Panc1 (cell line): Measurements from ENCODE around the gene TIPRL. TPM values are rescaled to one million over a fixed set of nuclear protein-coding genes. Genes with fewer than 3 reads are reported as not detected.

Experiments
- ATAC-seq: fragments of 200-7000 bp; cut with Tn5 transposase; 2 replicates; pipeline ENCODE4 v1.9.1; 2020; ENCODE audit warnings: mild to moderate bottlenecking, moderate library complexity
- BruUV-seq: library from RNA; stranded (reverse); fragments of 400-500 nt; replicated peaks from 2 replicates; lab custom pipeline; 2021; lab: Mats Ljungman, UMichigan
- CTCF ChIA-PET: fragments of 300-600 bp; sonication (Branson Sonifier 250); formaldehyde crosslinking; loops from one replicate; lab custom pipeline; 2022; ENCODE audit warnings: antibody characterized with exemption; lab: Charles Lee
- POLR2A ChIA-PET: fragments of 300-600 bp; sonication (Branson Sonifier 250); formaldehyde crosslinking; loops from one replicate; lab custom pipeline; 2022; ENCODE audit warnings: antibody characterized with exemption; lab: Charles Lee
- DNase-seq: peaks from one replicate; pipeline ENCODE4 v3.0.0-alpha.2; 2010; ENCODE audit warnings: low read depth, low spot score
- H3K27ac ChIP-seq: 2 replicates; pipeline ENCODE4 v1.5.1; 2011; ENCODE audit warnings: mild to moderate bottlenecking, low read length, inconsistent platforms
- H3K27me3 ChIP-seq: fragments of 200-500 bp; sonication (Bioruptor generic); 2 replicates; pipeline ENCODE4 v1.6.0; 2014; ENCODE audit warnings: low read length, inconsistent platforms; ENCODE audit not compliant: control insufficient read depth, insufficient read depth
- H3K36me3 ChIP-seq: fragments of 200-500 bp; sonication (Bioruptor generic); 2 replicates; pipeline ENCODE4 v1.5.1; 2014; ENCODE audit warnings: inconsistent platforms, mild to moderate bottlenecking, low read length, moderate library complexity; ENCODE audit not compliant: control insufficient read depth, insufficient read depth
- H3K4me1 ChIP-seq: 2 replicates; pipeline ENCODE4 v1.5.1; 2011; ENCODE audit warnings: inconsistent platforms, mild to moderate bottlenecking, low read length, moderate library complexity; ENCODE audit not compliant: control insufficient read depth, insufficient read depth
- H3K4me3 ChIP-seq, 2 experiments: 2 replicates each; pipeline ENCODE4 v1.5.1; 2011 to 2012; ENCODE audit warnings: low read depth in 2 of 2, low read length in 2 of 2, mild to moderate bottlenecking in 2 of 2, inconsistent platforms in 1 of 2, moderate library complexity in 1 of 2
- H3K9me3 ChIP-seq: fragments of 200-500 bp; sonication (Bioruptor generic); 2 replicates; pipeline ENCODE4 v1.5.1; 2014; ENCODE audit warnings: low read depth, mild to moderate bottlenecking, inconsistent platforms, low read length, moderate library complexity; ENCODE audit not compliant: control insufficient read depth, insufficient read depth
- POLR2AphosphoS5 ChIP-seq: IDR thresholded peaks from 2 replicates; pipeline ENCODE4 v1.6.1; 2012; ENCODE audit warnings: mild to moderate bottlenecking, low read depth, low read length, moderate library complexity
- SIN3A ChIP-seq: IDR thresholded peaks from 2 replicates; pipeline ENCODE4 v1.6.1; 2012; ENCODE audit warnings: low read depth, mild to moderate bottlenecking, low read length, moderate library complexity, borderline replicate concordance; ENCODE audit not compliant: insufficient read depth
- TCF7L2 ChIP-seq: IDR thresholded peaks from 2 replicates; pipeline ENCODE4 v1.6.1; 2011; ENCODE audit warnings: mild to moderate bottlenecking, low read depth, low read length, inconsistent platforms
- in situ Hi-C: cut with HindIII; loops from 2 replicates; pipeline ENCODE4 v1.10.0; 2016; ENCODE audit warnings: low sequenced_read_pairs, low pct_unique_long_range_greater_than_20kb
- intact Hi-C: fragments of 100-400 bp; cut with micrococcal nuclease; formaldehyde crosslinking; loops from one replicate; pipeline ENCODE4 v1.10.0; 2022; ENCODE audit not compliant: unreplicated experiment
- total RNA-seq: library from RNA; stranded (reverse); gene quantifications from one replicate; pipeline ENCODE4 v1.2.1, GENCODE V29; 2021; ENCODE audit not compliant: unreplicated experiment
- TF ChIP-seq, protein P1 (sequence below): fragments of 450-650 bp; IDR thresholded peaks from 2 replicates; pipeline ENCODE4 v1.5.1; 2017; ENCODE audit warnings: mild to moderate bottlenecking
- TF ChIP-seq, protein P2 (sequence below), 2 experiments: IDR thresholded peaks; 2 replicates each; pipeline ENCODE4 v1.6.1; 2011 to 2012; ENCODE audit warnings: low read depth in 2 of 2, control low read depth in 1 of 2, low read length in 1 of 2, mild to moderate bottlenecking in 1 of 2, moderate library complexity in 1 of 2; ENCODE audit not compliant: insufficient read depth in 1 of 2

The TIPRL gene
- total RNA-seq, 1 experiment from 2014 or later, result 48.5 TPM

DNA sequence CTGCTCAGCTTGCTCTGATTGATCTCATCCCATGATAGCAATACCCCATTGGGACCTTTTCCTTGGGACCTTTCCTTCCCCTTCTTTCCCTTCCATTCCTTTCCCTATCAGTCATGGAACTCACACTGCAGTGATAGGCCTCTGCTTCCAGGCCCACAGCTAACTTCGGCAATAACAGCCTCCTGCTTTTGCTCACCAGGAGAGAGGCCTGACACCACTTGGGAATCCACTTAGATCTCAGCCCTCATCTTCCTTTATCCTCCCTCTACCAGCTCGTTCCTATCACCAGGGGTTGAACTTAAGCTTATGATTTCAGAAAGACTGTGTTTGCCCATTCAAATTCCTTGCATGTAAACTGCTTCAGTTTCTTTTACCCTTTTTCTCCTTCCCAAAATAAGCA is 11.0 kb upstream of the TIPRL start:
- no peak for DNase-seq
- H3K4me3 ChIP-seq, result no peak overlapping the region
- CTCF ChIA-PET, result no interaction called here
- no TSS peak for BruUV-seq
- H3K27ac ChIP-seq, result no peak overlapping the region
- no peak for ATAC-seq
- in situ Hi-C loops, result no loop called here
- TF ChIP-seq SIN3A (no peak), TCF7L2 (no peak), POLR2AphosphoS5 (no peak)
- TF ChIP-seq, protein P1, sequence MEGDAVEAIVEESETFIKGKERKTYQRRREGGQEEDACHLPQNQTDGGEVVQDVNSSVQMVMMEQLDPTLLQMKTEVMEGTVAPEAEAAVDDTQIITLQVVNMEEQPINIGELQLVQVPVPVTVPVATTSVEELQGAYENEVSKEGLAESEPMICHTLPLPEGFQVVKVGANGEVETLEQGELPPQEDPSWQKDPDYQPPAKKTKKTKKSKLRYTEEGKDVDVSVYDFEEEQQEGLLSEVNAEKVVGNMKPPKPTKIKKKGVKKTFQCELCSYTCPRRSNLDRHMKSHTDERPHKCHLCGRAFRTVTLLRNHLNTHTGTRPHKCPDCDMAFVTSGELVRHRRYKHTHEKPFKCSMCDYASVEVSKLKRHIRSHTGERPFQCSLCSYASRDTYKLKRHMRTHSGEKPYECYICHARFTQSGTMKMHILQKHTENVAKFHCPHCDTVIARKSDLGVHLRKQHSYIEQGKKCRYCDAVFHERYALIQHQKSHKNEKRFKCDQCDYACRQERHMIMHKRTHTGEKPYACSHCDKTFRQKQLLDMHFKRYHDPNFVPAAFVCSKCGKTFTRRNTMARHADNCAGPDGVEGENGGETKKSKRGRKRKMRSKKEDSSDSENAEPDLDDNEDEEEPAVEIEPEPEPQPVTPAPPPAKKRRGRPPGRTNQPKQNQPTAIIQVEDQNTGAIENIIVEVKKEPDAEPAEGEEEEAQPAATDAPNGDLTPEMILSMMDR, result no peak
- TF ChIP-seq, protein P2, sequence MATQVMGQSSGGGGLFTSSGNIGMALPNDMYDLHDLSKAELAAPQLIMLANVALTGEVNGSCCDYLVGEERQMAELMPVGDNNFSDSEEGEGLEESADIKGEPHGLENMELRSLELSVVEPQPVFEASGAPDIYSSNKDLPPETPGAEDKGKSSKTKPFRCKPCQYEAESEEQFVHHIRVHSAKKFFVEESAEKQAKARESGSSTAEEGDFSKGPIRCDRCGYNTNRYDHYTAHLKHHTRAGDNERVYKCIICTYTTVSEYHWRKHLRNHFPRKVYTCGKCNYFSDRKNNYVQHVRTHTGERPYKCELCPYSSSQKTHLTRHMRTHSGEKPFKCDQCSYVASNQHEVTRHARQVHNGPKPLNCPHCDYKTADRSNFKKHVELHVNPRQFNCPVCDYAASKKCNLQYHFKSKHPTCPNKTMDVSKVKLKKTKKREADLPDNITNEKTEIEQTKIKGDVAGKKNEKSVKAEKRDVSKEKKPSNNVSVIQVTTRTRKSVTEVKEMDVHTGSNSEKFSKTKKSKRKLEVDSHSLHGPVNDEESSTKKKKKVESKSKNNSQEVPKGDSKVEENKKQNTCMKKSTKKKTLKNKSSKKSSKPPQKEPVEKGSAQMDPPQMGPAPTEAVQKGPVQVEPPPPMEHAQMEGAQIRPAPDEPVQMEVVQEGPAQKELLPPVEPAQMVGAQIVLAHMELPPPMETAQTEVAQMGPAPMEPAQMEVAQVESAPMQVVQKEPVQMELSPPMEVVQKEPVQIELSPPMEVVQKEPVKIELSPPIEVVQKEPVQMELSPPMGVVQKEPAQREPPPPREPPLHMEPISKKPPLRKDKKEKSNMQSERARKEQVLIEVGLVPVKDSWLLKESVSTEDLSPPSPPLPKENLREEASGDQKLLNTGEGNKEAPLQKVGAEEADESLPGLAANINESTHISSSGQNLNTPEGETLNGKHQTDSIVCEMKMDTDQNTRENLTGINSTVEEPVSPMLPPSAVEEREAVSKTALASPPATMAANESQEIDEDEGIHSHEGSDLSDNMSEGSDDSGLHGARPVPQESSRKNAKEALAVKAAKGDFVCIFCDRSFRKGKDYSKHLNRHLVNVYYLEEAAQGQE (IDR thresholded peaks at IDR 0.05; ENCODE audit: insufficient read depth in 1 of 2, low read depth in 2 of 2, low read length in 1 of 2), result no peak
- H3K9me3 ChIP-seq, result no peaks in the 10 kb centered on the region
- no peaks in the 10 kb centered on the region for H3K4me1 ChIP-seq
- intact Hi-C loops, result no loop called here
- H3K36me3 ChIP-seq, result no peaks in the 10 kb centered on the region
- POLR2A ChIA-PET, result no interaction called here
- H3K27me3 ChIP-seq, result no peaks in the 10 kb centered on the region

DNA sequence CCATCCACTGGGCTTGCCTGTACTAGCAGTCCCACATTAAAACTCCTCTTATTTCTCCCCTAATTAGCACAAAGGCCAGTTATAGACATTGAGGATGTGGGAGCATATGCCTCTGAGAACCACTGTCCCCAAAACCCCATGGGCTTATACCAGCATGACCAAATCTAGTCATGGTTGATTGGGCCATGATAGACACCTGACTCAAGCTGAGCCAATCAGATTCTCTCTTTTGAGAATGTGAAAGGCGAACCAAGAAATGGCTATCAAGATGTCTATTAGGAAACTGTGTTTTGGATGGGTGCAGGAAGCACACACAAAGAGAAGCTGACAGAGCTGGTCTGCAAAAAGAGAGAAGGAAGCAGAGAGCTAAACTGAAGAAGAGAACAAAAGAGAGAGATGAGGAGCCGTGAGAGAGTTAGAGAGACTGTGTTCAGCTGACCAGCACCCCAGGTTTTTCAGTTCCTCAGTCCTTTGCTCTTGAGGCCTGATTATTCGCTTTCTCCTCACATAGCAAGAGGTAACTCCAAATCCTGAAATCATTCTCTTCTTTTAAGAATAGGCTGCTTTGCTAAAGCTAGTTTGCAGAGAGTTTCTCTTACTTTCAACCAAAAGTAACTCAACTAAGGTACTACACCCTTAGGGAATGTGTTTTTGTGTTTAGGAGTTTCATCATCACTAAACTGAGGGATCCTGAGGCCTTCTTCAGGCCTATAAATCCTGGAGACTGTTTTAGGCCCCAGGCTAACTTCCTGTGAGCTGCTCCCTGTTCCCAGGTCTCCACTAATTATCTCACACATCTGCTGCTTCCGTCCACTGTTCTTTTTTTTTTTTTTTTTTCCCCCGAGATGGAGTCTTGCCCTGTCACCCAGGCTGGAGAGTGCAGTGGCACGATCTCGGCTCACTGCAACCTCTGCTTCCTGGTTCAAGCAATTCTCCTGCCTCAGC is 7.9 kb upstream of the TIPRL start:
- DNase-seq, result no peak
- Histone ChIP-seq H3K4me3 (no peak overlapping the region), H3K36me3 (no peaks in the 10 kb centered on the region), H3K9me3 (no peaks in the 10 kb centered on the region), H3K27me3 (no peaks in the 10 kb centered on the region), H3K27ac (no peak overlapping the region), H3K4me1 (no peaks in the 10 kb centered on the region)
- intact Hi-C loops, result no loop called here
- ChIA-PET POLR2A (no interaction called here), CTCF (no interaction called here)
- ATAC-seq, result no peak
- no TSS peak for BruUV-seq
- in situ Hi-C loops, result no loop called here
- TF ChIP-seq, protein P2 (IDR thresholded peaks at IDR 0.05; ENCODE audit: insufficient read depth in 1 of 2, low read depth in 2 of 2, low read length in 1 of 2), result no peak
- TF ChIP-seq TCF7L2, result no peak
- no peak for TF ChIP-seq POLR2AphosphoS5
- no peak for TF ChIP-seq SIN3A
- TF ChIP-seq, protein P1, result no peak
